Measurements from ENCODE around the gene SLC22A15. TPM values are rescaled to one million over a fixed set of nuclear protein-coding genes. Genes with fewer than 3 reads are reported as not detected.
A peak's percentile ranks its signal among the peaks of the same experiment; 100 is the strongest.

The SLC22A15 gene
- total RNA-seq, 6 experiments from 2014 or later, result 3.2 to 5.9 (median 4.1) TPM

DNA sequence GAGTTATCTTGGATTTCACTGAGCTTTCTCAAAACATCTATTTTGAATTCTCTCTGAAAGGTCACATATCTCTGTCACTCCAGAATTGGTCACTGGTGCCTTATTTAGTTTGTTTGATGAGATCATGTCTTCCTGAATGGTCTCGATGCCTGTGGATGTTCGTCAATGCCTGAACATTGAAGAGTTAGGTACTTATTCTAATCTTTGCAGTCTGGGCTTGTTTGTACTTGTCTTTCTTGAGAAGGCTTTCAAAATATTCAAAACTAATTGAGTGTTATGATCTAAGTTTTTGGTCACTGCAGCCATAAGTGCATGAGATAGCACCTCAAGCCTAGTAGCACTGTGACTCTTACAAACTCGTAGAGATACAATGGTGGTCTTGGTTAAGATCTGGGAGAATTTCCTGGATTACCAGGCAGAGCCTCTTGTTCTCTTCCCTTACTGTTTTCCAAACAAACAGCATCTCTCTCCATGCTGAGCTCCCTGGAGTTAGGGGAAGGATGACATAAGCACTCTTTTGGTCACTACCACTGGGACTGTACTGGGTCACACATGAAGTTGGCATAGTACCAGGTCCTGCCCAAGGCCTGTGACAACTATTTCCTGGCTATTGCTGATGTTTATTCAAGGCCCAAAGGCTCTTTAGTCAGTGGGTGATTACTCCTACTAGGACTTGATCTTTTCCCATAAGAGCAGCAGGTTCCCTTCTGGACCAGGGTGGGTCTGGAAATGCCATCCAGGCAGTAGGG, 25.6 kb downstream of the SLC22A15 start:
- peaks cover 37% of the 10 kb centered on the region for H3K4me1 Mint-ChIP-seq (ENCODE audit: low read depth)
- H3K4me3 Mint-ChIP-seq, result no peak overlapping the region
- peak; percentile 33 for DNase-seq
- no peaks in the 10 kb centered on the region for H3K27me3 Mint-ChIP-seq (ENCODE audit: insufficient read depth)
- peaks cover 20% of the 10 kb centered on the region for H3K9me3 Mint-ChIP-seq
- peak overlapping the region; percentile 12 for H3K27ac Mint-ChIP-seq
- TF ChIP-seq, protein P1, sequence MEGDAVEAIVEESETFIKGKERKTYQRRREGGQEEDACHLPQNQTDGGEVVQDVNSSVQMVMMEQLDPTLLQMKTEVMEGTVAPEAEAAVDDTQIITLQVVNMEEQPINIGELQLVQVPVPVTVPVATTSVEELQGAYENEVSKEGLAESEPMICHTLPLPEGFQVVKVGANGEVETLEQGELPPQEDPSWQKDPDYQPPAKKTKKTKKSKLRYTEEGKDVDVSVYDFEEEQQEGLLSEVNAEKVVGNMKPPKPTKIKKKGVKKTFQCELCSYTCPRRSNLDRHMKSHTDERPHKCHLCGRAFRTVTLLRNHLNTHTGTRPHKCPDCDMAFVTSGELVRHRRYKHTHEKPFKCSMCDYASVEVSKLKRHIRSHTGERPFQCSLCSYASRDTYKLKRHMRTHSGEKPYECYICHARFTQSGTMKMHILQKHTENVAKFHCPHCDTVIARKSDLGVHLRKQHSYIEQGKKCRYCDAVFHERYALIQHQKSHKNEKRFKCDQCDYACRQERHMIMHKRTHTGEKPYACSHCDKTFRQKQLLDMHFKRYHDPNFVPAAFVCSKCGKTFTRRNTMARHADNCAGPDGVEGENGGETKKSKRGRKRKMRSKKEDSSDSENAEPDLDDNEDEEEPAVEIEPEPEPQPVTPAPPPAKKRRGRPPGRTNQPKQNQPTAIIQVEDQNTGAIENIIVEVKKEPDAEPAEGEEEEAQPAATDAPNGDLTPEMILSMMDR (IDR thresholded peaks at IDR 0.05), result no peak
- peaks cover 55% of the 10 kb centered on the region for H3K36me3 Mint-ChIP-seq (ENCODE audit: low read depth)

DNA sequence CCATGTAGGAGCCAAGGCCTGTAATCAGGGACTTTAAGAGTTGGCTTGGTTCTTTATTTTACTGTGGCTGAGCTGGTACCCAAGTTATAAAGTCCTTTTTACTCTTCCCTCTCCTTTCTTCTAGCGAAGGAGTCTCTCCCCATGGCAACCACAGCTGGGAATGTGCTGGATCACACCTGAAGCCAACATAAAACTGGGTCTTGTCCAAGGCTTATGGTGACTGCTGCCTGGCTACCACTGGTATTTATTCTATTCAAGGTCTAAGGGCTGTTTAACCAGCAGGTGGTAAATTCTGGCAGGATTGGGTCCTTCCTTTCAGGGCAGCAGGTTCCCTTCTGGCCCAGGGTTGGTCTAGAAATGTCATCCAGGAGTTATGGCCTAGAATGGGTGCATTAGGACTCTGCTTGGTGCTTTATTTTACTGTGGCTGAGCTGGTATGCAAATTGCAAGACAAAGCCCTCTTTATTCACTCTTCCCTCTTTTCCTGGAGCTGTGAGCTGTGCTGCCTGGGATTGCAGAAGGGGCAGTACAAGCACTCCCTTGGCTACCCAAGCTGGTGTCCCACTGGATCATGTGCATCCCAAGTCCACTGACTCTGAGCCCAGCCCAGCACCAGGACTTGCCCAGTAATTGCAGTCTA, 26.6 kb downstream of the SLC22A15 start:
- Mint-ChIP-seq H3K27ac (no peak overlapping the region), H3K4me3 (no peak overlapping the region), H3K4me1 (ENCODE audit: low read depth) (peaks cover 37% of the 10 kb centered on the region), H3K27me3 (ENCODE audit: insufficient read depth) (no peaks in the 10 kb centered on the region), H3K9me3 (peaks cover 10% of the 10 kb centered on the region), H3K36me3 (ENCODE audit: low read depth) (peaks cover 45% of the 10 kb centered on the region)
- DNase-seq, result no peak
- TF ChIP-seq, protein P1 (IDR thresholded peaks at IDR 0.05), result no peak

DNA sequence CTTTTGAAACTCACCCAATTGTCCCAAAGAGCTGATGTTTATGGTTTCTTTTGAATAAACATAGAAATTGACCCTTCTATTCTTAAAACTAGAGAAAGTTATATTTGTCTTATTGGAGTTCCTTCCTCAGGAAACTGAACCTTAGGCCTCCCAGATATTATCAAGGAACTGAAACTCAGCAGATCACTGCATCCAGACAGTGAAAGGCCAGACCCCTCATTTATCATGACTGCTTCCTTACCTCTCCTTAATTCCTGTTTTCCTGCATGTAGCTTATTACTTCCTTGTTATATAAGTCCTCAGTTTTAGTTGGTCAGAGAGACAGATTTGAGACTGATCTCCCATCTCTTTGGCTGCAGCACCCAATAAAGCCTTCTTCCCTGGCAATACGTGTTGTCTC, 27.5 kb downstream of the SLC22A15 start:
- Mint-ChIP-seq H3K4me3 (no peak overlapping the region), H3K36me3 (ENCODE audit: low read depth) (peaks cover 40% of the 10 kb centered on the region), H3K27ac (peak overlapping the region; percentile 58; the same call in 1 of the 2 replicates)

DNA sequence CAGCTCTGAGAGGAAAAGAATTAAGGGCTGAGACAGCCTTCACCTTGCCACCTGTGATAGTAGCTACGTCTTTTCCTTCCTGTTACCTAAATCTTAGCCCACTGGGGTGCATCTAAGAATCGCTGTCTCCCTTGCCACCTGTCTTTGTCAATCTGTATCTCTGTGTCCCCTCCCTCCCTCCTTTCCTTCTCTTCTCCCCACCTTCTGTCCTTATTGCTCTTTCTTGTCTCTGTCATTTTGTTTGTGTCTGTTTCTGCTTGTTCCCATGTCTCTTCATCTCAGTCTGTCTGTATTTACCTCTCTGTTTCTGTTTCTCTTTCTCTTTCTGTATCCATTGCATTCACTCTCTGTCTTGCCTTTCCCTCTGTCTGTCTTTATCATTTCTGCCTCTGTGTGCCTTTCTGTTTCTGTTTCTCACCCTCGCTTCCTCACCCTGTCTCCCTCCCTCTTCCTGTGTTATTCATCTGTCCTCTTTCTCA, 30.2 kb downstream of the SLC22A15 start:
- Mint-ChIP-seq H3K27ac (no peak overlapping the region), H3K4me3 (no peak overlapping the region), H3K27me3 (ENCODE audit: insufficient read depth) (no peaks in the 10 kb centered on the region), H3K9me3 (no peaks in the 10 kb centered on the region), H3K36me3 (ENCODE audit: low read depth) (peaks cover 29% of the 10 kb centered on the region), H3K4me1 (ENCODE audit: low read depth) (peaks cover 37% of the 10 kb centered on the region)
- TF ChIP-seq, protein P1 (IDR thresholded peaks at IDR 0.05), result no peak
- no peak for DNase-seq

More for the DNA sequence above, 27.5 kb downstream of the SLC22A15 start:
- TF ChIP-seq, protein P1 (IDR thresholded peaks at IDR 0.05), result no peak
- no peak for DNase-seq
- H3K27me3 Mint-ChIP-seq (ENCODE audit: insufficient read depth), result no peaks in the 10 kb centered on the region
- H3K4me1 Mint-ChIP-seq (ENCODE audit: low read depth), result peaks cover 37% of the 10 kb centered on the region
- peaks cover under 1% of the 10 kb centered on the region for H3K9me3 Mint-ChIP-seq

DNA sequence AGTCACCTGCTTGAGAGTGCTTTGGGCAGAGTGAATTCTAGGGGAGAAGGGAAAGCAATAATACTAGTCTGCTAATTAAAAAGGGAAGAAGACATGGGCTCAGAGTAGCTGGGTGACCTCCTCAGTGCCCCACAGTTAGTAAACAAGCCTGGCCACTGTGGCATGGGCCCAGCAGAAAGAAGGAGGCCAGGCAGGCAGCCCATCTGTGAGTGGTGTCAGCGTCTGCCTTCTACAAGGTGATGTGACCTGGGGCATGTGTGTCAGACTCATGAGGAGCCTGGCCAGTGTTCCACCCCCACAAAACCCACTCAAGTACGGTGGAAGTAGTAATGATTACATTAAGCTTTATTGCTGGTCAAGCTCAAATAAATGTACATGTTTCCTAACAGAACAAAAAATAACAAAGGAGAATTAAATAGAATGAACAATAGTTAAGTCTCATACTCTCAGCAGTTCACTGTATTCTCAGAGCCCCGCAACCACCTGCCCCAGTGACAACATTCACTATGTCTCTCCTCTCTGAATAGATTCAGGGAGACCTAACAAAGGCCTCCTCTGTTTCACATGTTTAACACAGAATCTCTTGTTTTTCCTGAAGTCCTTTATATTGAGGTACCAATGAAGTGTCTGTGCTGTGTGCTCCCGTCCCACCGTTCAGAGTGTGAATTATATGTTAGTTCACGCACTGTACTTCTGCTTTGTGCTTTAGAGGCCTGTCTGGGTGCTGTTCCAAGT, 32.5 kb downstream of the SLC22A15 start:
- no peak overlapping the region for H3K4me3 Mint-ChIP-seq
- H3K27ac Mint-ChIP-seq, result no peak overlapping the region
- H3K4me1 Mint-ChIP-seq (ENCODE audit: low read depth), result peaks cover 14% of the 10 kb centered on the region
- no peaks in the 10 kb centered on the region for H3K27me3 Mint-ChIP-seq (ENCODE audit: insufficient read depth)
- no peaks in the 10 kb centered on the region for H3K9me3 Mint-ChIP-seq
- DNase-seq, result no peak
- H3K36me3 Mint-ChIP-seq (ENCODE audit: low read depth), result peaks cover 18% of the 10 kb centered on the region
- TF ChIP-seq, protein P1 (IDR thresholded peaks at IDR 0.05), result no peak
